HEK293 (cell line): ENCODE measurements around the gene PHF3.

ENCODE experiments used
- CTCF ChIA-PET: fragments of 350-600 bp; formaldehyde crosslinking; extraction: SDS; loops from one replicate; lab custom pipeline; 2021; ENCODE audit warnings: antibody characterized with exemption; lab: Yijun Ruan, JAX
- POLR2A ChIA-PET: fragments of 300-600 bp; formaldehyde crosslinking; extraction: SDS; loops from one replicate; lab custom pipeline; 2020; ENCODE audit warnings: antibody characterized with exemption, inconsistent platforms; lab: Yijun Ruan, JAX
- H3K27ac ChIP-seq: fragments of 200-500 bp; sonication (Bioruptor generic); 2 replicates; pipeline ENCODE4 v1.5.1; 2014; ENCODE audit warnings: low read depth, low read length, control low read depth, inconsistent platforms; ENCODE audit errors: extremely low read depth
- H3K36me3 ChIP-seq, 2 experiments: fragments of 200-500 bp in 1 of 2; sonication (Bioruptor generic) in 1 of 2; 1 replicate in 1 of 2; 2 replicates in 1 of 2; pipeline ENCODE4 v1.5.1; 2014 to 2017; ENCODE audit warnings: inconsistent platforms in 2 of 2, low read length in 2 of 2; ENCODE audit not compliant: control insufficient read depth in 2 of 2, insufficient read depth in 1 of 2
- H3K4me1 ChIP-seq: fragments of 200-500 bp; sonication (Bioruptor generic); 2 replicates; pipeline ENCODE4 v1.5.1; 2014; ENCODE audit warnings: mild to moderate bottlenecking, low read length, inconsistent platforms; ENCODE audit not compliant: control insufficient read depth, insufficient read depth
- H3K4me3 ChIP-seq: 2 replicates; pipeline ENCODE4 v1.5.1; 2011; ENCODE audit warnings: low read depth, mild to moderate bottlenecking, control low read depth, low read length, moderate library complexity
- H3K9me3 ChIP-seq: fragments of 200-500 bp; sonication (Bioruptor generic); 2 replicates; pipeline ENCODE4 v1.5.1; 2014; ENCODE audit warnings: low read depth, low read length, inconsistent platforms; ENCODE audit not compliant: control insufficient read depth, insufficient read depth
- MEIS1 ChIP-seq: sonication (generic); formaldehyde crosslinking; IDR thresholded peaks from 2 replicates; pipeline ENCODE4 v1.8.1; 2022; ENCODE audit warnings: missing genetic modification reagents, mild to moderate bottlenecking, borderline replicate concordance
- MYNN ChIP-seq: fragments of 450-650 bp; formaldehyde crosslinking; IDR thresholded peaks from 2 replicates; pipeline ENCODE4 v1.5.1; 2016; ENCODE audit warnings: missing biosample characterization, missing genetic modification characterization, borderline replicate concordance
- PRDM1 ChIP-seq: fragments of 450-650 bp; formaldehyde crosslinking; IDR thresholded peaks from 2 replicates; pipeline ENCODE4; 2016; ENCODE audit warnings: missing biosample characterization, missing genetic modification characterization
- REPIN1 ChIP-seq: fragments of 450-650 bp; formaldehyde crosslinking; IDR thresholded peaks from 2 replicates; pipeline ENCODE4 v1.5.1; 2017; ENCODE audit warnings: missing biosample characterization, missing genetic modification characterization, low read depth
- SETDB1 ChIP-seq: IDR thresholded peaks from one replicate; pipeline ENCODE4 v1.6.1; 2017; ENCODE audit warnings: mild to moderate bottlenecking, low read length, moderate library complexity, mixed read lengths; ENCODE audit not compliant: insufficient read length
- SP3 ChIP-seq: fragments of 450-650 bp; formaldehyde crosslinking; IDR thresholded peaks from 2 replicates; pipeline ENCODE4 v1.5.1; 2016; ENCODE audit warnings: missing biosample characterization, missing genetic modification characterization
- ZBTB17 ChIP-seq: fragments of 450-650 bp; formaldehyde crosslinking; IDR thresholded peaks from 2 replicates; pipeline ENCODE4 v1.5.1; 2016; ENCODE audit warnings: missing biosample characterization, missing genetic modification characterization
- ZBTB20 ChIP-seq: fragments of 450-650 bp; formaldehyde crosslinking; IDR thresholded peaks from 2 replicates; pipeline ENCODE4 v1.5.1; 2016; ENCODE audit warnings: missing biosample characterization, missing genetic modification characterization
- ZBTB21 ChIP-seq: fragments of 450-650 bp; formaldehyde crosslinking; IDR thresholded peaks from 2 replicates; pipeline ENCODE4 v1.5.1; 2017; ENCODE audit warnings: missing biosample characterization, missing genetic modification characterization
- ZFP37 ChIP-seq: fragments of 450-650 bp; formaldehyde crosslinking; IDR thresholded peaks from 2 replicates; pipeline ENCODE4 v1.5.1; 2016; ENCODE audit warnings: missing biosample characterization, missing genetic modification characterization
- ZNF132 ChIP-seq: fragments of 450-650 bp; formaldehyde crosslinking; IDR thresholded peaks from 2 replicates; pipeline ENCODE4 v1.5.1; 2017; ENCODE audit warnings: missing biosample characterization, missing genetic modification characterization, borderline replicate concordance
- ZNF184 ChIP-seq: fragments of 450-650 bp; IDR thresholded peaks from 2 replicates; pipeline ENCODE4 v1.5.1; 2018; ENCODE audit warnings: missing biosample characterization, mild to moderate bottlenecking, missing genetic modification characterization
- ZNF24 ChIP-seq: fragments of 450-650 bp; formaldehyde crosslinking; IDR thresholded peaks from 2 replicates; pipeline ENCODE4 v1.5.1; 2016; ENCODE audit warnings: missing biosample characterization, missing genetic modification characterization
- ZNF391 ChIP-seq: fragments of 450-650 bp; formaldehyde crosslinking; IDR thresholded peaks from 2 replicates; pipeline ENCODE4 v1.5.1; 2016; ENCODE audit warnings: low read depth, missing biosample characterization, missing genetic modification characterization, borderline replicate concordance
- ZNF398 ChIP-seq: fragments of 450-650 bp; formaldehyde crosslinking; IDR thresholded peaks from 2 replicates; pipeline ENCODE4 v1.5.1; 2017; ENCODE audit warnings: missing biosample characterization, missing genetic modification characterization
- ZNF449 ChIP-seq: fragments of 450-650 bp; formaldehyde crosslinking; IDR thresholded peaks from 2 replicates; pipeline ENCODE4 v1.5.1; 2017; ENCODE audit warnings: missing biosample characterization, mild to moderate bottlenecking, missing genetic modification characterization, moderate library complexity
- ZNF473 ChIP-seq: fragments of 450-650 bp; formaldehyde crosslinking; IDR thresholded peaks from 2 replicates; pipeline ENCODE4 v1.5.1; 2017; ENCODE audit warnings: missing biosample characterization, missing genetic modification characterization
- ZNF501 ChIP-seq: fragments of 450-650 bp; formaldehyde crosslinking; IDR thresholded peaks from 2 replicates; pipeline ENCODE4 v1.5.1; 2016; ENCODE audit warnings: missing biosample characterization, missing genetic modification characterization
- ZNF544 ChIP-seq: fragments of 450-650 bp; formaldehyde crosslinking; IDR thresholded peaks from 2 replicates; pipeline ENCODE4 v1.5.0; 2017; ENCODE audit warnings: missing biosample characterization, missing genetic modification characterization
- ZNF555 ChIP-seq: fragments of 450-650 bp; formaldehyde crosslinking; conservative IDR thresholded peaks from 2 replicates; pipeline ENCODE4 v1.5.1; 2017; ENCODE audit warnings: missing biosample characterization, mild to moderate bottlenecking, missing genetic modification characterization, inconsistent platforms
- ZNF629 ChIP-seq: fragments of 450-650 bp; formaldehyde crosslinking; IDR thresholded peaks from 2 replicates; pipeline ENCODE4 v1.5.1; 2017; ENCODE audit warnings: missing biosample characterization, missing genetic modification characterization
- ZNF660 ChIP-seq: fragments of 450-650 bp; IDR thresholded peaks from 2 replicates; pipeline ENCODE4 v1.5.1; 2018; ENCODE audit warnings: missing biosample characterization, mild to moderate bottlenecking, missing genetic modification characterization
- ZNF76 ChIP-seq: fragments of 450-650 bp; formaldehyde crosslinking; IDR thresholded peaks from 2 replicates; pipeline ENCODE4; 2016; ENCODE audit warnings: low read depth, missing biosample characterization, missing genetic modification characterization, borderline replicate concordance
- ZNF776 ChIP-seq: fragments of 450-650 bp; formaldehyde crosslinking; IDR thresholded peaks from 2 replicates; pipeline ENCODE4 v1.5.0; 2017; ENCODE audit warnings: missing biosample characterization, missing genetic modification characterization, borderline replicate concordance
- ZNF791 ChIP-seq: fragments of 450-650 bp; formaldehyde crosslinking; IDR thresholded peaks from 2 replicates; pipeline ENCODE4 v1.5.1; 2016; ENCODE audit warnings: missing biosample characterization, missing genetic modification characterization
- ZNF837 ChIP-seq: fragments of 450-650 bp; formaldehyde crosslinking; IDR thresholded peaks from 2 replicates; pipeline ENCODE4 v1.5.1; 2016; ENCODE audit warnings: missing biosample characterization, missing genetic modification characterization
- TF ChIP-seq, protein P1 (sequence below): fragments of 450-650 bp; formaldehyde crosslinking; IDR thresholded peaks from 2 replicates; pipeline ENCODE4 v1.5.1; 2016; ENCODE audit warnings: missing biosample characterization, missing genetic modification characterization
- TF ChIP-seq, protein P2 (sequence below): fragments of 450-650 bp; formaldehyde crosslinking; IDR thresholded peaks from 2 replicates; pipeline ENCODE4; 2016; ENCODE audit warnings: missing biosample characterization, missing genetic modification characterization

PHF3 gene

DNA sequence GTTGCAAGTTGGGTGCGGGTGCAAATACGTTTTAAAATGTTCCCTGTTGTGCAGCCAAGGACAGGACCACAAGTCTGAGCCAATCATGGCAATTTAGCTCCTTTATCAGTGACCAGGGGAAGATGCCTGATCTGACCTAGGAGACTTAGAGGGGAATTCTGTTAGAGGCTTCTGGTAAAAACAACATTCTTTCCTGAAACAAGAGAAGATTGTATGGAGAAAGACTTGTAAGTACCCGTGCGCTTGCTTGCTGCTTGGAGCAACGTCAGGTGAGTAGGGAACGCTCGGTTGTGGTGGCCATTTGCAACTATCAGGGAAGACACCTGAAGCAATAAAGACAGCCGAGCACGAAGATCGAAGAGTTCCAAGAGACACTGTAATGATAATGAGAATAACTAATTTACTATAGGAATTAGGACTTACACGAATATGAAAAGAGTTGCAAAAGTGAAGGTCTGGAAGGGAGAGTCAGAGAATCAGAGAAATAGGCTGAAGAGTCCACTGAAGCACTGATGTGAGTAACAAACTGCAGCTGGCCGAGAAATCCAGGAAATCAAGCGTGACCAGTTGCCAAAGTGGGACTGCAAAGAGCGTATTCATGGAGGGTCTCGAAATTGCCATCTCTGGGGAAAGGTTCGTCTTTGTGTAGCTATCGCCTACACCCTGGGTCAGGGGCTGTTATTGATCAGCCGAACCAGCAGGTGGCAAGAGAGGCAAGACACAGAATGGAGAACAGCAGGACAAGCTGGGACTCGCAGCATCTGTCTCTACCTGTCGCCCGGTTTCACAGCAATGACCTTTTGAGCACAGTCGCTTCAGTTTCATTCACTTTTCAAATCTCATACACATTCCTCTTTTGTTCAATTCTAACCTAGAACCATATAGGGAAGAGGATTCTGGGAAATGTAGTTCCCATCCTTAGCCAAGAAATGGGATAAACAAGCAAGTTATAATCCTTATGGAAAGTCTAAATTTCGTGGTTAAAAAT, 37.3 kb upstream of the PHF3 start:
- POLR2A ChIA-PET, result interaction anchor here (1.0 to 2.5 kb wide), 4 partner anchors 25 to 204 kb away, joined by 3 to 18 read pairs (median 8); partner anchors contain the start of gene PHF3
- TF ChIP-seq ZNF24 (tag by site-specific recombination), result 0 out of 2 replicates have a peak, but pooled peaks have one; percentile 38
- peak; percentile 8 for TF ChIP-seq SETDB1
- no peak; the same call in 1 of the 2 replicates for TF ChIP-seq ZNF501 (tag by site-specific recombination)
- peak; percentile 80; the same call in 1 of the 2 replicates for TF ChIP-seq PRDM1
- TF ChIP-seq ZNF660 (tag by site-specific recombination), result peak; percentile 64; the same call in 1 of the 2 replicates
- TF ChIP-seq ZNF837 (tag by site-specific recombination), result no peak
- TF ChIP-seq SP3 (tag by site-specific recombination), result no peak; the same call in 1 of the 2 replicates
- TF ChIP-seq, protein P1, sequence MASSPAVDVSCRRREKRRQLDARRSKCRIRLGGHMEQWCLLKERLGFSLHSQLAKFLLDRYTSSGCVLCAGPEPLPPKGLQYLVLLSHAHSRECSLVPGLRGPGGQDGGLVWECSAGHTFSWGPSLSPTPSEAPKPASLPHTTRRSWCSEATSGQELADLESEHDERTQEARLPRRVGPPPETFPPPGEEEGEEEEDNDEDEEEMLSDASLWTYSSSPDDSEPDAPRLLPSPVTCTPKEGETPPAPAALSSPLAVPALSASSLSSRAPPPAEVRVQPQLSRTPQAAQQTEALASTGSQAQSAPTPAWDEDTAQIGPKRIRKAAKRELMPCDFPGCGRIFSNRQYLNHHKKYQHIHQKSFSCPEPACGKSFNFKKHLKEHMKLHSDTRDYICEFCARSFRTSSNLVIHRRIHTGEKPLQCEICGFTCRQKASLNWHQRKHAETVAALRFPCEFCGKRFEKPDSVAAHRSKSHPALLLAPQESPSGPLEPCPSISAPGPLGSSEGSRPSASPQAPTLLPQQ (tag by site-specific recombination), result peak; percentile 49
- no peak for TF ChIP-seq ZNF791 (tag by site-specific recombination)
- no peak for TF ChIP-seq REPIN1 (tag by site-specific recombination)
- TF ChIP-seq ZNF776 (tag by site-specific recombination), result no peak
- no peak for TF ChIP-seq ZBTB21
- 0 out of 2 replicates have a peak, but pooled peaks have one; percentile 34 for TF ChIP-seq ZNF629 (tag by site-specific recombination)
- TF ChIP-seq ZNF449 (tag by site-specific recombination), result no peak
- no peak for TF ChIP-seq ZFP37 (tag by site-specific recombination)
- TF ChIP-seq ZNF398 (tag by site-specific recombination), result no peak
- no peak for TF ChIP-seq ZNF544 (tag by site-specific recombination)
- no peak for TF ChIP-seq MYNN
- 0 out of 2 replicates have a peak, but pooled peaks have one; percentile 13 for TF ChIP-seq ZNF391 (tag by site-specific recombination)
- TF ChIP-seq ZNF555 (tag by site-specific recombination), result no peak
- peak; percentile 82 for TF ChIP-seq ZNF76
- TF ChIP-seq, protein P2, sequence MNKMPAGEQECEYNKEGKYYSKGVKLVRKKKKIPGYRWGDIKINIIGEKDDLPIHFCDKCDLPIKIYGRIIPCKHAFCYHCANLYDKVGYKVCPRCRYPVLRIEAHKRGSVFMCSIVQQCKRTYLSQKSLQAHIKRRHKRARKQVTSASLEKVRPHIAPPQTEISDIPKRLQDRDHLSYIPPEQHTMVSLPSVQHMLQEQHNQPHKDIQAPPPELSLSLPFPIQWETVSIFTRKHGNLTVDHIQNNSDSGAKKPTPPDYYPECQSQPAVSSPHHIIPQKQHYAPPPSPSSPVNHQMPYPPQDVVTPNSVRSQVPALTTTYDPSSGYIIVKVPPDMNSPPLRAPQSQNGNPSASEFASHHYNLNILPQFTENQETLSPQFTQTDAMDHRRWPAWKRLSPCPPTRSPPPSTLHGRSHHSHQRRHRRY (tag by site-specific recombination), result no peak
- no peak for TF ChIP-seq MEIS1 (CRISPR knock-in tag)
- TF ChIP-seq ZBTB20 (tag by site-specific recombination), result peak; percentile 96
- no peak for TF ChIP-seq ZNF132
- TF ChIP-seq ZNF473 (tag by site-specific recombination), result no peak
- peak; percentile 93 for TF ChIP-seq ZBTB17 (tag by site-specific recombination)
- TF ChIP-seq ZNF184 (tag by site-specific recombination), result no peak

More for the DNA sequence above, 37.3 kb upstream of the PHF3 start:
- no peaks in the 10 kb centered on the region for H3K9me3 ChIP-seq
- H3K36me3 ChIP-seq, result no peaks in the 10 kb centered on the region
- peak overlapping the region; percentile 60 for H3K4me3 ChIP-seq
- H3K4me1 ChIP-seq, result no peaks in the 10 kb centered on the region
- CTCF ChIA-PET, result interaction anchor here (0.5 to 4.9 kb wide), 43 partner anchors 10 to 433 kb away, joined by 3 to 56 read pairs (median 5); partner anchors contain the start of gene PHF3
- peak overlapping the region; percentile 13; the same call in 1 of the 2 replicates for H3K27ac ChIP-seq
